PC-9 (cell line): ENCODE measurements around the gene ANP32B.

Source experiments
- EZH2 ChIP-seq: fragments of 200-600 bp; sonication (generic); IDR thresholded peaks from 2 replicates; pipeline ENCODE4 v1.8.0; 2017; ENCODE audit warnings: antibody characterized with exemption, low read depth
- TF ChIP-seq, protein P1 (sequence below): fragments of 200-600 bp; sonication (generic); conservative IDR thresholded peaks from 2 replicates; pipeline ENCODE4 v1.6.1; 2017; ENCODE audit warnings: mixed run types, antibody characterized with exemption, mild to moderate bottlenecking, moderate library complexity

GRCh38 chr9:98064623-98065392, 81.7 kb downstream of the ANP32B start:
- TF ChIP-seq, protein P1, sequence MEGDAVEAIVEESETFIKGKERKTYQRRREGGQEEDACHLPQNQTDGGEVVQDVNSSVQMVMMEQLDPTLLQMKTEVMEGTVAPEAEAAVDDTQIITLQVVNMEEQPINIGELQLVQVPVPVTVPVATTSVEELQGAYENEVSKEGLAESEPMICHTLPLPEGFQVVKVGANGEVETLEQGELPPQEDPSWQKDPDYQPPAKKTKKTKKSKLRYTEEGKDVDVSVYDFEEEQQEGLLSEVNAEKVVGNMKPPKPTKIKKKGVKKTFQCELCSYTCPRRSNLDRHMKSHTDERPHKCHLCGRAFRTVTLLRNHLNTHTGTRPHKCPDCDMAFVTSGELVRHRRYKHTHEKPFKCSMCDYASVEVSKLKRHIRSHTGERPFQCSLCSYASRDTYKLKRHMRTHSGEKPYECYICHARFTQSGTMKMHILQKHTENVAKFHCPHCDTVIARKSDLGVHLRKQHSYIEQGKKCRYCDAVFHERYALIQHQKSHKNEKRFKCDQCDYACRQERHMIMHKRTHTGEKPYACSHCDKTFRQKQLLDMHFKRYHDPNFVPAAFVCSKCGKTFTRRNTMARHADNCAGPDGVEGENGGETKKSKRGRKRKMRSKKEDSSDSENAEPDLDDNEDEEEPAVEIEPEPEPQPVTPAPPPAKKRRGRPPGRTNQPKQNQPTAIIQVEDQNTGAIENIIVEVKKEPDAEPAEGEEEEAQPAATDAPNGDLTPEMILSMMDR = no peak
- TF ChIP-seq EZH2 = no peak
